Ovary (tissue), 9 donors: ENCODE results near the gene MCUR1. TPM values are rescaled to one million over a fixed set of nuclear protein-coding genes. Genes with fewer than 3 reads are reported as not detected.
"Not testable (repeated sequence)": the region's sequence is repeated elsewhere in the genome, so short reads cannot be mapped to it uniquely, and the experiment has no call there.

ENCODE experiments used
- DNase-seq, 5 donors: peaks; one replicate each; pipeline ENCODE4 v3.0.0-alpha.2; 2019 to 2020
- H3K27ac ChIP-seq, 2 donors: fragments of 200-600 bp; one replicate each; pipeline versions ENCODE4 v1.5.1 to v1.8.0; 2019 to 2022
- H3K27me3 ChIP-seq: fragments of 200-600 bp; one replicate; pipeline ENCODE4 v1.8.0; 2022
- H3K36me3 ChIP-seq: fragments of 200-600 bp; sonication (generic); one replicate; pipeline ENCODE4 v1.5.1; 2019
- H3K4me1 ChIP-seq: one replicate; pipeline ENCODE4 v1.8.1; 2013; ENCODE audit warnings: mild to moderate bottlenecking, moderate library complexity; ENCODE audit not compliant: insufficient read depth
- H3K4me3 ChIP-seq: fragments of 200-600 bp; sonication (generic); one replicate; pipeline ENCODE4 v1.5.1; 2017
- H3K9me3 ChIP-seq, 2 donors: fragments of 200-600 bp in 1 of 2; sonication (generic) in 1 of 2; one replicate each; pipeline versions ENCODE4 v1.5.1 to v1.8.1; 2013 to 2019; ENCODE audit warnings: mild to moderate bottlenecking in 1 of 2, moderate library complexity in 1 of 2
- CTCF ChIP-seq, 3 donors: fragments of 450-650 bp in 2 of 3; fragments of 200-600 bp in 1 of 3; IDR thresholded peaks; one replicate each; pipeline versions ENCODE4 v1.5.1 to v1.8.0; 2016 to 2022; ENCODE audit warnings: antibody characterized with exemption in 3 of 3, mild to moderate bottlenecking in 1 of 3
- EP300 ChIP-seq: sonication (generic); formaldehyde crosslinking; IDR thresholded peaks from one replicate; pipeline ENCODE4 v1.6.1; 2017; ENCODE audit warnings: antibody characterized with exemption
- POLR2A ChIP-seq: fragments of 450-650 bp; IDR thresholded peaks from one replicate; pipeline ENCODE4 v1.6.1; 2017; ENCODE audit warnings: antibody characterized with exemption, mild to moderate bottlenecking, moderate library complexity
- WGBS, 3 donors: extraction: QIAGEN DNeasy Blood & Tissue Kit in 1 of 3; methylation state at CpG; one replicate each; pipeline versions ENCODE4 v1.1.5 to v1.1.7; 2013 to 2017; 5-methylcytosine and 5-hydroxymethylcytosine counted together
- intact Hi-C, 4 donors: fragments of 100-400 bp; cut with DNase I; formaldehyde crosslinking; loops; one replicate each; pipeline versions ENCODE4 v1.11.0 to v1.15.1; 2022 to 2023
- polyA plus RNA-seq, 2 donors: library from polyadenylated mRNA; stranded (reverse); fragments of 200-250 nt in 1 of 2; fragments of 350-450 nt in 1 of 2; fragmentation: Illumina TruSeq in 1 of 2; extraction: RNeasy Lipid Tissue Mini Kit (QIAGEN cat#74804) in 1 of 2; gene quantifications; one replicate each; pipeline ENCODE4 v1.2.3, GENCODE V29; 2013 to 2014
- total RNA-seq, 7 donors: library from RNA; depleted of rRNA in 2 of 7; stranded (reverse); fragments of >200 nt in 2 of 7; fragmentation: NEBNext Ultra II Directional in 3 of 7; extraction: Animal tissue kit (Norgen Biotek cat#: 25700) in 3 of 7; gene quantifications; one replicate each; pipeline versions ENCODE4 v1.1.0 to v1.2.4, GENCODE V29; 2016 to 2023
- donor health status: DM: no; HTN: no; CAD: no; lungs with moderate emphysema.
- donor health status: DM: no; HTN: no; CAD: no.
- donor health status: Bipolar disorder and iron deficiency.
- donor health status: DM: yes; HTN: yes; CAD: no.
- donor health status: DM: no; HTN: no; CAD: no.
- donor health status: DM: yes; HTN: yes; CAD: no.

The MCUR1 gene
- total and polyA plus RNA-seq, 9 donors: 5.1 to 20.0 (median 9.3) TPM

GRCh38 chr6:13838616-13839015 is 24.3 kb upstream of the MCUR1 start:
- no peaks in the 10 kb centered on the region for H3K9me3 ChIP-seq
- H3K4me3 ChIP-seq: no peak overlapping the region
- no peaks in the 10 kb centered on the region for H3K4me1 ChIP-seq
- no peaks in the 10 kb centered on the region for H3K36me3 ChIP-seq
- H3K27me3 ChIP-seq: no peaks in the 10 kb centered on the region
- intact Hi-C loops: no loop called here
- DNase-seq: no peak
- no peak for TF ChIP-seq POLR2A
- no peak for TF ChIP-seq CTCF (IDR thresholded peaks at IDR 0.05)
- TF ChIP-seq EP300: no peak
- 39 to 86% (median 76%) methylated on average over 3 of the region's 3 CpGs for WGBS, 3 donors
- no peak overlapping the region for H3K27ac ChIP-seq

GRCh38 chr6:13836170-13836569 is 21.8 kb upstream of the MCUR1 start:
- WGBS, 3 donors: 86 to 91% (median 88%) methylated on average over 5 of the region's 5 CpGs
- Histone ChIP-seq H3K36me3 (no peaks in the 10 kb centered on the region), H3K4me3 (no peak overlapping the region), H3K27me3 (no peaks in the 10 kb centered on the region), H3K4me1 (no peaks in the 10 kb centered on the region), H3K9me3 (no peaks in the 10 kb centered on the region), H3K27ac (no peak overlapping the region)
- no peak for DNase-seq
- TF ChIP-seq EP300: no peak
- intact Hi-C loops: no loop called here

GRCh38 chr6:13834790-13835189 is 20.4 kb upstream of the MCUR1 start:
- no peaks in the 10 kb centered on the region for H3K4me1 ChIP-seq
- no peak overlapping the region for H3K4me3 ChIP-seq
- 39 to 75% (median 55%) methylated on average over 1 of the region's 1 CpG for WGBS, 3 donors
- TF ChIP-seq POLR2A (no peak), EP300 (no peak), CTCF (IDR thresholded peaks at IDR 0.05) (no peak)
- no peaks in the 10 kb centered on the region for H3K27me3 ChIP-seq
- H3K36me3 ChIP-seq: no peaks in the 10 kb centered on the region
- no peak overlapping the region for H3K27ac ChIP-seq
- intact Hi-C loops: no loop called here
- no peaks in the 10 kb centered on the region for H3K9me3 ChIP-seq
- DNase-seq: no peak

- H3K36me3 ChIP-seq, H3K4me1 ChIP-seq, DNase-seq, intact Hi-C loops, H3K9me3 ChIP-seq, H3K27me3 ChIP-seq, H3K4me3 ChIP-seq, H3K27ac ChIP-seq: not testable (repeated sequence)
- 58 to 94% (median 70%) methylated on average over 5 of the region's 5 CpGs for WGBS, 3 donors
Measured at GRCh38 chr6:13834018-13834417, 19.7 kb upstream of the MCUR1 start.

GRCh38 chr6:13832778-13833177 is 18.4 kb upstream of the MCUR1 start:
- H3K36me3 ChIP-seq: no peaks in the 10 kb centered on the region
- intact Hi-C loops: no loop called here
- TF ChIP-seq POLR2A (no peak), CTCF (IDR thresholded peaks at IDR 0.05) (no peak), EP300 (no peak)
- no peak overlapping the region for H3K27ac ChIP-seq
- DNase-seq: no peak
- no peak overlapping the region for H3K4me3 ChIP-seq
- H3K27me3 ChIP-seq: no peaks in the 10 kb centered on the region
- H3K9me3 ChIP-seq: no peaks in the 10 kb centered on the region
- no peaks in the 10 kb centered on the region for H3K4me1 ChIP-seq
- WGBS, 3 donors: 86 to 93% (median 86%) methylated on average over 1 of the region's 1 CpG

GRCh38 chr6:13831615-13832014 is 17.3 kb upstream of the MCUR1 start:
- Histone ChIP-seq H3K27ac (no peak overlapping the region), H3K4me3 (no peak overlapping the region), H3K36me3 (no peaks in the 10 kb centered on the region), H3K27me3 (no peaks in the 10 kb centered on the region), H3K9me3 (no peaks in the 10 kb centered on the region), H3K4me1 (no peaks in the 10 kb centered on the region)
- 73 to 78% (median 76%) methylated on average over 7 of the region's 7 CpGs for WGBS, 3 donors
- intact Hi-C loops: no loop called here
- no peak for TF ChIP-seq EP300
- TF ChIP-seq POLR2A: no peak
- no peak for TF ChIP-seq CTCF (IDR thresholded peaks at IDR 0.05)
- DNase-seq: no peak
